CD4-positive, alpha-beta T cell treated with Interleukin-21 for 1 hour (primary cell): ENCODE data around the gene PROX1.

Source experiments
- DNase-seq: peaks from one replicate; pipeline ENCODE4 v3.0.0-alpha.2; 2020

Gene PROX1

DNA sequence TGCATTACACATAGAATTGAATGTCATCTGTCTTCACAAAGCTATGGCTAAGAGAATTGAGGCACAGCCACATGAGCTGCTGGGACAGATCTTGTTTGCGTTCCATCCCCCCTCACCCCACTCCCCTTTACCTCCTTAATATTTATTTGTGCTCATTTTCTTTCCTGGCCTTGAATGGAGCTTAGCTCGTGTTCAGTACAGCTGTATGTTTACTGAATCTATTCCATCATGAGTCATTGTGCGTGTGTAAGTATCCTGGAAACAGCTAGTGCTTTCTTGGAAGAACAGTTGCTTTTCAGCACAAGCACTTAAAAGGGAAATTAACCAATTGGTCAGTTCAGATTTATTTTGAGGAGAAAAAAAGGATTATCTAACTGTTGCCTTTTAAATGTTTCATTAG lies 14.7 kb downstream of the PROX1 start:
- DNase-seq = no peak

DNA sequence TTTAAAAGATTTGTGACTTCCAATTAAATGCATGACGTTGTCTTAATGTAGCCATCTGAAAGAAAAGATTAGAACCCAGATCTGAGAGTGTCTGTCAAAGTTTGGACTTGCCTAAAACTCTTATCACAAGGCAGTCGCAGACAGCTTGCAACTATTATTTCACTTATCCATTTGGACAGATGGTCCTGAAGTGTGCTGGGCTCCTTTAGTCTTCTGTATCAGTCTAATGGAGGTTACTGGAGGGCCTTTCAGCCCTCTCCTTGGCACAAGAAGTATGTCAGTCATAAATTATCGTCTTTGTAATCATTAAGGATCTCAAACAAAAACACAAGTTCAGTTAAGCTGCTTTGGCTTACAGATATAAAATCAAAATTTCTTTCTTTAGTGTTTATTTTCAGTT lies 15.5 kb downstream of the PROX1 start:
- DNase-seq = no peak

- no peak for DNase-seq
Observed at GRCh38 chr1:214004014-214004413, 16.2 kb downstream of the PROX1 start.

GRCh38 chr1:214004795-214005194 lies 17.0 kb downstream of the PROX1 start:
- DNase-seq = no peak

GRCh38 chr1:214005708-214006107 lies 17.9 kb downstream of the PROX1 start:
- no peak for DNase-seq

- no peak for DNase-seq
Observed at GRCh38 chr1:214006845-214007244, 19.1 kb downstream of the PROX1 start.

- DNase-seq = no peak
Observed at GRCh38 chr1:214008347-214008746, 20.6 kb downstream of the PROX1 start.

GRCh38 chr1:214008791-214009422 lies 21.1 kb downstream of the PROX1 start:
- no peak for DNase-seq

DNA sequence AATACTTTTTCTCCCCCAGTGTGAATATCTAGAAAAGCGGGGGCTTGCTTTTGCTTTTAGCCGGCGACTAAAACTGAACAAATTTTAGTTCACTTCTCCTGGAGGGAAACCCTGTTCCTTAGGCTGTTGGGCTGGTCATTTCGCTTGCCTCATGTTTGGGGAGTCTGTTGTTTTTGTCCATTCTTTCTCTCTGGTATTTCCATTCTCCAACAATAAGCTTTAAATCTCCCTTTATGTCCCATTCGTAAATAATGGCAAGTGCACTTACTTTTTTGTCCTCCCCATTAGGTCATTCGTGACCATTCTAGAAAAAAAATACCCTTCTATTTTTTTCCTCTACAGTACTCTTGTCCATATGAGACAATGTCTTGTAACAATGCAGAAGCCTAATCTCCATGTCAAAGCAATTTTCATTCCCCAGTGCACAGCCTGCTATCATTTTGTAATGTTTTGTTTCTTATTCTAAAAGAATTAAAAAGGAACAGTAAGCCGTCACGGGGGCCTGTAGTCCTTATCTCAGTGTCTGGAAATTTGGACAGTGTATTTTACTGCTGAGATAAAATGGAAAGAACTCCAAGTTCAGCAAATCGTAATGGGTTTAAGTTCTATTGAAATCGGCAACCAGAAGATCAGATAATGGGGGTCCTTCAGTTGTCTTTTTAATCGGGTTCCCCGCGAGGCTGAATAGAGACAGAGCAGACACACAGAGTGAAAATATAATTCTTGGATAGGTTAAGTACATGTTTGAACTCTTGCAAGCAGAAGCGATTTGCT lies 21.8 kb downstream of the PROX1 start:
- no peak for DNase-seq

GRCh38 chr1:214010197-214010573 lies 22.4 kb downstream of the PROX1 start:
- no peak for DNase-seq

- DNase-seq = no peak
Observed at GRCh38 chr1:214010717-214011116, 22.9 kb downstream of the PROX1 start.

DNA sequence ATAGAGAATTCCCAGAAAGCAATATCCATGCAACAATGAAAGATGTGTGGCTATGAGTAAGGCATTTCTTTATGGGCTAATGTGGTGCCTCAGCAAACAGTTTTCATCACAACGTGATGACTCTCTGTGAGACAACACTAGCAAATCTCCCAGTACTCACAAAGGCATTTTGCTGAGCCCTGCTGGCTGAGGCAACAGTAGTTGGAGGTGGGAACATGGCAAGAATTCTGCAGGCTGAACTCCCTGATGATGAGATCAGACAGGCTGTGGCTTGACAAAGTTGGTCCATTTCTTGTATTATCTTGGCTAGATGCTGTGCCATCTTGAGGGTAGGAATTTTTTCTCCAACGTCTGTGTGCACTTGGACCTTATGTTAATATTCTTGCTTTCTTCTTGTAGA lies 24.6 kb downstream of the PROX1 start:
- DNase-seq = no peak

DNA sequence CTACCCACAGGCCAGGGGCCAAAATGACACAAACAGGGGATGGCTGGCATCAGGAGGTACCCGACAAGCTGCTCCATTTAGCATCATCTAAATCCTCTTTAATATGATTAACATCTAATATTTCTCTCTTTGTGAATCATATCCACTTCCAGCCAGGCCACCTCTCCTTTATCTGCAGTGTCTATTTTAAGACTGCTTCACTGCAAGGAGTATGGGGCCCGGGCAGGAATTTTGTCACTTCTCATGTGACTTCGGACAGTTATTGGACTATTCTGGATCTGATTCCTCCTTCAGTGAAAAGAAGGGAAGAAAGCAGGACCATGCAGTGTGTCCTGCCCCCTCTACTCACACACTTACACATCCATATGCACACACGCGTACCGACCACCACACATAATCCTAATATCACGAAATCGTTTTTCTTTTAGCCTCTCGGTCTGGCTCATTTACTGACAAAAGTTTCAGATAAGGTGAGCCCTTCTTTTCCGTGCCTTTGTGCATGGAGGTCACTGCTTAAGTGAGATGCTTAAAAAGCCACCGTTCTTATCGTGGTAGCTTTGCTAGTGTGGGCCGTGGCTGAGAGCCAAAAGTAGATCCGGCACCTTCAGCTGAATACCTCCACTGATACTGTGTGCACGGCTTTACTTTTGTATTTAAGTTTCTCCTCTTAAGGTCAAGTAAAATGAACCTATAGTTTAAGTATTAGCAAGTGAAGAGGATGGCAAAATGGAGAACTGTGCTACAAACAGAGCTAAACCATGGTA lies 26.0 kb downstream of the PROX1 start:
- no peak for DNase-seq

GRCh38 chr1:214014730-214015129 lies 27.0 kb downstream of the PROX1 start:
- no peak for DNase-seq

GRCh38 chr1:214017191-214017982 lies 29.6 kb downstream of the PROX1 start:
- DNase-seq = no peak

GRCh38 chr1:214018386-214019268 lies 30.9 kb downstream of the PROX1 start:
- no peak for DNase-seq

DNA sequence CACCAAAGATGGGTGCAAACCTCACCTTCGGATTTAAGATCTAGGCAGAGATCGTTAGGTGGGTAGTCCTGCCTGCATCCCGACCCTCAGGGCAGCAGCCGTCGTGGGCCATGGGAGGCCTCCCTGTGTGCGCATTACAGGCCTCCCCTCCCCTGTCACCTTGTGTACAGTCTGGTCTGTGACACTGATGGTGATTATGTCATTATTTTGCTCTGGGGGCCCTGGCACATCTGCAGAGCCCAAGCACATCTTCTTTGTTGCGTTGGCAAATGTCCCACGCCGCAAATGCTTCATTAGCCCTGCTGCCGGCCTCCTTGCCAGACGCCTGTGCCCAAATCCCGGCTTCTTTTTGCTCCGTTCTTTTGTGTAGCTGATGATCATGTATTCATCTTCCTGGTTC lies 31.7 kb downstream of the PROX1 start:
- no peak for DNase-seq

DNA sequence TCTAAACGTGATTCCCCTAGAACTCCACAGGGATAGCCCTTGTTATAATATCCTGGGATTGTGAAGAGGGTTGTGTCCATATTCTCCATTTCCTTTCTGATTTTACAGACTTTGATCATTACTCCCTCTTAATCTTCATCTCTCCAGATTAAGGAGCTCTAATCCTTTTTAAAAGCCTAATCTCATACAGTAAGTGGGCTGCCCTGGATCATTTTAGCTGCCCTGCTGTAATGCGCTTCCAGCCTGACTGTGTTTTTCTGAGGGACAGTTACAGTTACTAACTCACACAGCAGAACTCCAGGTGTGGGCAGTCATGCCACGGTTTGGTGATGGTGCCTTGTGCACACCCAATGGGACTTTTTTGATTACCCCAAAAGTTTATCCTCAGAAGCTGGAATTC lies 33.5 kb downstream of the PROX1 start:
- no peak for DNase-seq

DNA sequence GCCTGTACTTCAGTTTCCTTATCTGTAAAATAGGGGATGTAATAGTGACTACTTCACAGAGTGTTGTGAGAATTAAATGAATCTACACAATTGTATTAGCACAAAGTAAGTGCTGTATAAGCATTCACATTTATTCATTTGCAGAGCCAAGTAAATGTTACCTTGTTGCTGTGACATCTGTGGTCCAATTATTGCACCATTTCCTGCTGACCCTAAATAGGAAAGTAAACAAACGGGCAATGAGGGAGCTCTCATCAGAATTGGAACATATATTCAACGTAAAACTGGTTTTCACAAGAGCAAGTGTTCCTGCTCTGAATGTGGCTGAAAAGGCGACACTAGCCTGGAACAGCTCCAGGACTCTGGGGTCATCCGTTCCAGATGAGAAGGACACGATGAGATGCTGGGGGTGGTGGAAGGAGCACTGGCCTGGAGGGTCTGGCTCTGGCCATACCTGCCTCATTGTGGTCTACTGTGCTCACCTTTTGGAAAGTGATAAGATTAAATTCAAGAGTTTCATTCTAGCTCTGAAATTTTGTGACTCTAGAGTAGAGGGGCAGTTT lies 34.5 kb downstream of the PROX1 start:
- no peak for DNase-seq

- no peak for DNase-seq
Observed at GRCh38 chr1:214022810-214023425, 35.1 kb downstream of the PROX1 start.

- DNase-seq = no peak
Observed at GRCh38 chr1:214026985-214027384, 39.2 kb downstream of the PROX1 start.
